Stimulated activated CD4-positive, alpha-beta T cell treated with anti-CD3 and anti-CD28 coated beads, Interleukin-12 subunit alpha, Interleukin-12 subunit beta, amount 100 ng/mL, for 24 hours (primary cell): ENCODE data around the gene TCP10L.
"Not testable (repeated sequence)": the region's sequence is repeated elsewhere in the genome, so short reads cannot be mapped to it uniquely, and the experiment has no call there.

Experiments used
- DNase-seq, 2 experiments: peaks; one replicate each; pipeline ENCODE4 v3.0.0-alpha.2; 2020; ENCODE audit warnings: low read depth in 2 of 2

TCP10L gene

GRCh38 chr21:32587120-32587519, 1.8 kb upstream of the TCP10L start:
- DNase-seq, result no peak

- DNase-seq, result no peak
These were observed 647 bp upstream of the TCP10L start for GRCh38 chr21:32585970-32586369.

GRCh38 chr21:32584472-32584871, 851 bp downstream of the TCP10L start:
- DNase-seq, result no peak

GRCh38 chr21:32581732-32582131, 3.6 kb downstream of the TCP10L start:
- no peak for DNase-seq

GRCh38 chr21:32580949-32581348, 4.4 kb downstream of the TCP10L start:
- DNase-seq, result no peak

- DNase-seq, result no peak
These were observed 7.1 kb downstream of the TCP10L start for GRCh38 chr21:32578107-32578691.

GRCh38 chr21:32576011-32576410, 9.3 kb downstream of the TCP10L start:
- no peak for DNase-seq

GRCh38 chr21:32574946-32575925, 10.1 kb downstream of the TCP10L start:
- DNase-seq, result no peak

GRCh38 chr21:32572574-32573420, 12.5 kb downstream of the TCP10L start:
- no peak for DNase-seq

GRCh38 chr21:32570456-32570855, 14.9 kb downstream of the TCP10L start:
- DNase-seq, result no peak

GRCh38 chr21:32569261-32570230, 15.8 kb downstream of the TCP10L start:
- peak; percentile 52 to 78 for DNase-seq

GRCh38 chr21:32567626-32568025, 17.7 kb downstream of the TCP10L start:
- DNase-seq, result no peak

GRCh38 chr21:32566741-32567389, 18.5 kb downstream of the TCP10L start:
- no peak for DNase-seq

GRCh38 chr21:32565856-32566465, 19.4 kb downstream of the TCP10L start:
- no peak for DNase-seq

GRCh38 chr21:32562915-32563314, 22.4 kb downstream of the TCP10L start:
- no peak for DNase-seq

- no peak for DNase-seq
These were observed 22.9 kb downstream of the TCP10L start for GRCh38 chr21:32562426-32562825.

GRCh38 chr21:32561476-32561875, 23.8 kb downstream of the TCP10L start:
- DNase-seq, result not testable (repeated sequence)

GRCh38 chr21:32560896-32561295, 24.4 kb downstream of the TCP10L start:
- no peak for DNase-seq

- no peak for DNase-seq
These were observed 26.2 kb downstream of the TCP10L start for GRCh38 chr21:32559006-32559610.

- DNase-seq, result no peak
These were observed 27.2 kb downstream of the TCP10L start for GRCh38 chr21:32558106-32558505.
